ENCODE measurements around the gene VWA3B.

The VWA3B gene

DNA sequence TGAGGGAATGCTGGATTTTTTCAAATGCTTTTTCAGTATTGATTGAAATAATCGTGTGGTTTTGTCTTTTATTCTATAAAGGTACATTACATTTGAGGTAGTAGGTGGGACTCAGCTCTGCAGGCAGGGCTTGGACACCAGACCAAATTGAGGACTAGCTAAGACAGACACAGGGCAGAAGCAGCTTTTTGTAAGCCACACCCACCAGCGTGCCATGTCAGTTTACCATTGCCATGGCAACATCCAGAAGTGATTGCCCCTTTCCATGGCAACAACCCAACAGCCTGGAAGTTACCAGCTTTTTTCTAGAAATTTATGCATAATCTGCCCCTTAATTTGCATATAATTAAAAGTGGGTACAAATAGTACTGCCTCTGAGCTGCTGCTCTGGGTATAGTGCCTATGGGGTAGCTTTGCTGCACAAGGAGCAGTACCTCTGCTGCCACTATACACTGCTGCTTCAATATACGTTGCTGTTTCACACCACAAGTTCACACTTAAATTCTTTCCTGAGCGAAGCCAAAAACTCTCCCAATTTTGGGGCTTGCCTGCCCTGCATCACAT lies 23.6 kb upstream of the VWA3B start:
- Histone ChIP-seq H3K36me3 (ENCODE audit: control insufficient read depth, insufficient read depth, low read length, severe bottlenecking) (no peaks in the 10 kb centered on the region), H3K9me3 (ENCODE audit: control insufficient read depth, low read length) (peaks cover 5% of the 10 kb centered on the region), H3K27me3 (replicated peaks; ENCODE audit: control insufficient read depth, insufficient read depth, low read length) (peaks cover 10% of the 10 kb centered on the region), H3K4me1 (ENCODE audit: control insufficient read depth, insufficient read depth, low read length) (no peaks in the 10 kb centered on the region), H3K9ac (ENCODE audit: low read length) (no peak overlapping the region), H3K4me3 (ENCODE audit: low read length) (no peak overlapping the region)
- no peak for DNase-seq (ENCODE audit: low read depth)

- H3K9me3 ChIP-seq (ENCODE audit: control insufficient read depth, low read length) = peaks cover 3% of the 10 kb centered on the region
- no peak overlapping the region for H3K9ac ChIP-seq (ENCODE audit: low read length)
- no peak overlapping the region for H3K4me3 ChIP-seq (ENCODE audit: low read length)
- no peaks in the 10 kb centered on the region for H3K36me3 ChIP-seq (ENCODE audit: control insufficient read depth, insufficient read depth, low read length, severe bottlenecking)
- H3K4me1 ChIP-seq (ENCODE audit: control insufficient read depth, insufficient read depth, low read length) = no peaks in the 10 kb centered on the region
- H3K27me3 ChIP-seq (replicated peaks; ENCODE audit: control insufficient read depth, insufficient read depth, low read length) = peaks cover 4% of the 10 kb centered on the region
- no peak for DNase-seq (ENCODE audit: low read depth)
Measured at GRCh38 chr2:98065808-98066207, 21.2 kb upstream of the VWA3B start.

- Histone ChIP-seq H3K9ac (ENCODE audit: low read length) (no peak overlapping the region), H3K9me3 (ENCODE audit: control insufficient read depth, low read length) (peaks cover 8% of the 10 kb centered on the region), H3K4me3 (ENCODE audit: low read length) (no peak overlapping the region), H3K27me3 (replicated peaks; ENCODE audit: control insufficient read depth, insufficient read depth, low read length) (peaks cover 9% of the 10 kb centered on the region), H3K4me1 (ENCODE audit: control insufficient read depth, insufficient read depth, low read length) (no peaks in the 10 kb centered on the region), H3K36me3 (ENCODE audit: control insufficient read depth, insufficient read depth, low read length, severe bottlenecking) (no peaks in the 10 kb centered on the region)
- no peak for DNase-seq (ENCODE audit: low read depth)
Measured at GRCh38 chr2:98067160-98067559, 19.8 kb upstream of the VWA3B start.

- no peak for DNase-seq (ENCODE audit: low read depth)
- peaks cover 3% of the 10 kb centered on the region for H3K4me1 ChIP-seq (ENCODE audit: control insufficient read depth, insufficient read depth, low read length)
- no peak overlapping the region for H3K9ac ChIP-seq (ENCODE audit: low read length)
- no peak overlapping the region for H3K4me3 ChIP-seq (ENCODE audit: low read length)
- no peaks in the 10 kb centered on the region for H3K36me3 ChIP-seq (ENCODE audit: control insufficient read depth, insufficient read depth, low read length, severe bottlenecking)
- H3K9me3 ChIP-seq (ENCODE audit: control insufficient read depth, low read length) = peaks cover 13% of the 10 kb centered on the region
- H3K27me3 ChIP-seq (replicated peaks; ENCODE audit: control insufficient read depth, insufficient read depth, low read length) = peaks cover 9% of the 10 kb centered on the region
Measured at GRCh38 chr2:98070081-98070480, 16.9 kb upstream of the VWA3B start.

GRCh38 chr2:98072442-98072841 lies 14.5 kb upstream of the VWA3B start:
- Histone ChIP-seq H3K9me3 (ENCODE audit: control insufficient read depth, low read length) (peaks cover 13% of the 10 kb centered on the region), H3K36me3 (ENCODE audit: control insufficient read depth, insufficient read depth, low read length, severe bottlenecking) (no peaks in the 10 kb centered on the region), H3K4me3 (ENCODE audit: low read length) (no peak overlapping the region), H3K9ac (ENCODE audit: low read length) (no peak overlapping the region), H3K4me1 (ENCODE audit: control insufficient read depth, insufficient read depth, low read length) (peaks cover 3% of the 10 kb centered on the region), H3K27me3 (replicated peaks; ENCODE audit: control insufficient read depth, insufficient read depth, low read length) (peaks cover 9% of the 10 kb centered on the region)
- DNase-seq (ENCODE audit: low read depth) = no peak

DNA sequence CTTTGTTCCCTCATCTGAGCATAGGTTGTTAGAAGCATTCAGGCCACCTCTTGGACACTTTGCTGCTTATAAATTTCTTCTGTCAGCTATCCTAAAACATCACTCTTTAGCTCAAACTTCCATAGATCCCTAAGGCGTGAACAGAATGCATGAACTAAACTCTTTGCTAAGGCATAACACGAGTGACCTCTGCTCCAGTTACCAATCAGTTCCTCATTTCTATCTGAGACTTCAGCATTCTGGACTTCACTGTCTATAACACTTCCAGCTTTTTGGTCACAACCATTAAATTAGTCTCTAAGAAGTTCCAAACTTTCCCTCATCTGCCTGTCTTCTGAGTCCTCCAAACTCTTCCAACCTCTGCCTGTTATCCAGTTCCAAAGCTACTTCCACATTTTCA lies 8.3 kb upstream of the VWA3B start:
- Histone ChIP-seq H3K9ac (ENCODE audit: low read length) (no peak overlapping the region), H3K36me3 (ENCODE audit: control insufficient read depth, insufficient read depth, low read length, severe bottlenecking) (no peaks in the 10 kb centered on the region), H3K4me3 (ENCODE audit: low read length) (no peak overlapping the region), H3K27me3 (replicated peaks; ENCODE audit: control insufficient read depth, insufficient read depth, low read length) (peaks cover 16% of the 10 kb centered on the region), H3K4me1 (ENCODE audit: control insufficient read depth, insufficient read depth, low read length) (peaks cover 1% of the 10 kb centered on the region), H3K9me3 (ENCODE audit: control insufficient read depth, low read length) (peaks cover 10% of the 10 kb centered on the region)
- DNase-seq (ENCODE audit: low read depth) = no peak

DNA sequence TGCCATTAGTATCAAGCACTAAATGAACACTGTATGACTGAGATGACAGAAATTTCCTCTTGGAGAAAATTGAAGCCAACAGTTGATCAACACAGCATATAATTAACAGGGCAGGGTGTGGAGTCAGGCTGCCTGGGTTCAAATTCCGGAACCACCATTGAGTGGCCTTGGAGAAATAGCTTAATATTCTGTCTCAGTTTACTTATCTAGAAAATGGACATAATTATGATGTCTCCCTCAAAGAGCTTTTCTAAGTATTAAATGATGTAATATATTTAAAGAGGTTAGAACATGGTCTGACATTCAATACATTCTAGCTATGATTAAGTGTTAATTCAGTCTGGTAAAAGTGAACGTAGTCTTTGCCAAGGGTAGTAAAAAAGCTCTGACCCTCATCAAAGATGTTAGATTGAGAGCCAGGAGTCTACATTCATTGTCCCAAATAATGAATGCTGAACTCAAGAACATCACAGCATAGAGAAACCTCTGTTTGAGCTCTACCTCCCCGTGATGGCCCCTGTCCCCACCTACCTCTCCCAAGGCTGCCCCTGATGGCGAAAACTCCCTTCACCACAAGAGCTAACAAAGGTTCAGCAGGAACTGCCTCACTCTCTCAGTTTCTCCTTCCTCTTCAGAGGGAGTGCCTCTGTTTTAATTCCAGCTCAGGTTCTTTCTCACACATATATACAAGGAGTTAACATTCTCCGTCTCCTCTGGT lies 2.7 kb upstream of the VWA3B start:
- Histone ChIP-seq H3K27me3 (replicated peaks; ENCODE audit: control insufficient read depth, insufficient read depth, low read length) (peaks cover 45% of the 10 kb centered on the region), H3K36me3 (ENCODE audit: control insufficient read depth, insufficient read depth, low read length, severe bottlenecking) (no peaks in the 10 kb centered on the region), H3K9ac (ENCODE audit: low read length) (no peak overlapping the region), H3K4me1 (ENCODE audit: control insufficient read depth, insufficient read depth, low read length) (peaks cover 10% of the 10 kb centered on the region), H3K4me3 (ENCODE audit: low read length) (no peak overlapping the region), H3K9me3 (ENCODE audit: control insufficient read depth, low read length) (peaks cover 11% of the 10 kb centered on the region)
- no peak for DNase-seq (ENCODE audit: low read depth)

GRCh38 chr2:98084869-98085238 lies 2.1 kb upstream of the VWA3B start:
- Histone ChIP-seq H3K4me3 (ENCODE audit: low read length) (no peak overlapping the region), H3K4me1 (ENCODE audit: control insufficient read depth, insufficient read depth, low read length) (peaks cover 10% of the 10 kb centered on the region), H3K9ac (ENCODE audit: low read length) (no peak overlapping the region), H3K36me3 (ENCODE audit: control insufficient read depth, insufficient read depth, low read length, severe bottlenecking) (no peaks in the 10 kb centered on the region), H3K27me3 (replicated peaks; ENCODE audit: control insufficient read depth, insufficient read depth, low read length) (peaks cover 45% of the 10 kb centered on the region), H3K9me3 (ENCODE audit: control insufficient read depth, low read length) (peaks cover 11% of the 10 kb centered on the region)
- DNase-seq (ENCODE audit: low read depth) = no peak

GRCh38 chr2:98085649-98086048 lies 1.3 kb upstream of the VWA3B start:
- no peaks in the 10 kb centered on the region for H3K36me3 ChIP-seq (ENCODE audit: control insufficient read depth, insufficient read depth, low read length, severe bottlenecking)
- peaks cover 10% of the 10 kb centered on the region for H3K4me1 ChIP-seq (ENCODE audit: control insufficient read depth, insufficient read depth, low read length)
- DNase-seq (ENCODE audit: low read depth) = no peak
- peaks cover 11% of the 10 kb centered on the region for H3K9me3 ChIP-seq (ENCODE audit: control insufficient read depth, low read length)
- no peak overlapping the region for H3K9ac ChIP-seq (ENCODE audit: low read length)
- peaks cover 38% of the 10 kb centered on the region for H3K27me3 ChIP-seq (replicated peaks; ENCODE audit: control insufficient read depth, insufficient read depth, low read length)
- H3K4me3 ChIP-seq (ENCODE audit: low read length) = no peak overlapping the region

DNA sequence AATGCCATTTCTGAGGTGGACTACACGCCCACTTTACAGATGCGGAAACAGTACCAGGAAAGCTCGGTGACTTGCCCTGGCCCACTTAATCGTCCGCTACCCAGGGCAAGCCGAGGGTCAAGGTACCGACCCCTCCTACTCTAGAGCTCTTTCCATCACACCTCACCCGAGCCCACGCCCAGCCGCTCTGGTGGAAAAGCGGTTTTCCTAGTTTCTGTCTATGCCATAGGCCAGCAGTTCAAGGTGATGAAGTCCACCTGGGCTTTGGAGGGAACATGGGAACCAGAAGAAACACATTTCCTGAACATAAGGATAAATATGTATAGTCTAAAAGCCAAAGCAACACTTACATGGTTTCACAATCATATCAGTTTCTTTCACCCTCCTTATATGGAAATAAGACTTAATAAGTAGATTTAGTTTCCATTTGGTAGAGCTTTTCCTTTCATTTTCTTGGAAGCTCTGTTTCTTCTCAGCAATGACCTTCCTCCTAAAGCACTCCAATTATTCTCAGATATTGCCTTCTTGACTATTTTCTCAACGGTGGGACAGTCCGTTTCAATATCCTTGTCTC lies 567 bp downstream of the VWA3B start:
- peak; percentile 26 for DNase-seq (ENCODE audit: low read depth)
- peaks cover 10% of the 10 kb centered on the region for H3K4me1 ChIP-seq (ENCODE audit: control insufficient read depth, insufficient read depth, low read length)
- peak overlapping the region; percentile 77 for H3K4me3 ChIP-seq (ENCODE audit: low read length)
- H3K9me3 ChIP-seq (ENCODE audit: control insufficient read depth, low read length) = peaks cover 11% of the 10 kb centered on the region
- H3K27me3 ChIP-seq (replicated peaks; ENCODE audit: control insufficient read depth, insufficient read depth, low read length) = peaks cover 35% of the 10 kb centered on the region
- H3K36me3 ChIP-seq (ENCODE audit: control insufficient read depth, insufficient read depth, low read length, severe bottlenecking) = no peaks in the 10 kb centered on the region
- no peak overlapping the region for H3K9ac ChIP-seq (ENCODE audit: low read length)

GRCh38 chr2:98088261-98088660 lies 1.3 kb downstream of the VWA3B start:
- Histone ChIP-seq H3K4me3 (ENCODE audit: low read length) (no peak overlapping the region), H3K9me3 (ENCODE audit: control insufficient read depth, low read length) (peaks cover 11% of the 10 kb centered on the region), H3K27me3 (replicated peaks; ENCODE audit: control insufficient read depth, insufficient read depth, low read length) (peaks cover 31% of the 10 kb centered on the region), H3K9ac (ENCODE audit: low read length) (no peak overlapping the region), H3K4me1 (ENCODE audit: control insufficient read depth, insufficient read depth, low read length) (peaks cover 10% of the 10 kb centered on the region), H3K36me3 (ENCODE audit: control insufficient read depth, insufficient read depth, low read length, severe bottlenecking) (no peaks in the 10 kb centered on the region)
- DNase-seq (ENCODE audit: low read depth) = no peak

All from adipocyte (in vitro differentiated cells).